HL-60 (cell line): ENCODE results near the gene MACROD1.

ENCODE experiments used
- CTCF ChIP-seq: IDR thresholded peaks from one replicate; pipeline ENCODE4 v1.5.1; 2011; ENCODE audit warnings: low read length, control low read depth, inconsistent platforms; ENCODE audit not compliant: insufficient read depth
- GABPA ChIP-seq: IDR thresholded peaks from 2 replicates; pipeline ENCODE4 v1.6.1; 2012; ENCODE audit warnings: low read depth
- POLR2AphosphoS5 ChIP-seq: IDR thresholded peaks from 2 replicates; pipeline ENCODE4 v1.6.1; 2012; ENCODE audit warnings: low read depth

GRCh38 chr11:64011371-64011770, 154.5 kb downstream of the MACROD1 start:
- no peak for TF ChIP-seq CTCF
- no peak for TF ChIP-seq POLR2AphosphoS5
- no peak for TF ChIP-seq GABPA
